ENCODE measurements around the gene ADAMTS4. TPM values are rescaled to one million over a fixed set of nuclear protein-coding genes. Genes with fewer than 3 reads are reported as not detected.

ADAMTS4 gene
- total and polyA plus RNA-seq, 9 of the 15 experiments (the other 6 are each of a cell fraction or from before 2014, with no cell fraction given), result 0.07 to 3.7 (median 0.41) TPM

DNA sequence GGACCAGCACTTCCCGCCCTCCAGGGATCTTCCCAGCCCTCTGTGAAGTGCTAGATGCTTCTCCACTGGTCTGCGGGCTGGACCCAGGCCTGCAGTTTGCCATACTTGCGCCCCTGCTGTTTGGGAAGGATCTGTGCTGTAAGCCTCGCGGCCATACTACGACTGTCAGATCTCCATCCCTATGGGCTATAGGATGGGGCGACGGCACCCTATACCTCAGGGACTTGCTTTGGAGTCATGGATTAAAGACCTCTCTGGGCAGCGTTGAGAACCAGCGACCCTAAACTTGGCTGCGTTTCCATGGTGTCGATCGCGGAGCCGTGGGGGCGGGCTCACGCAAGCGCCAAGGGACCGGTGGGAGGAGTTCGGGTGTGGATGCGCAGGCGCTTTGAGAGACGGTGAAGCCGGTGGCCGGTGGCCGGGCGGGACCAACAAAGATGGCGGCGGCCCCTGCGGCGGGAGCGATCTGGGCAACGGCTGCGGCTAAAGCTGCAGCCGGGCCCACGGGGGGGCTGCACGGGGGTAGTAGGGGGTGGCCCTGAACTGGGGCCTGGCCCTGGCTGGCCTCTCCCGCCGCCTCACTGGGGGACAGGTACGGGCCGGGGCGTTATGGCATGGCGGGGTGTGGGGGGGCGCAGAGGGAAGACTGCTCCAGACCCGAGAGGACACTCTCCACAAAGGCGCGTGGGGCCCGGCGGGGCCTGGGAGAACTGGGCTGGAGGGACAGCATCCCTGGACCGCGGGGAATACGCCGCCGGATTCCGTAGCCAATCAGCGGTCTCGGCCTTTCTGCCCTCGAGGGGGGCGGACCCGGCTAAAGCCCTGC, 39.6 kb downstream of the ADAMTS4 start, which contains the start of gene USP21 (continued):
- TF ChIP-seq MTF1 (CRISPR knock-in tag; IDR thresholded peaks at IDR 0.05; ENCODE audit: borderline replicate concordance) (no peak), HLTF (IDR thresholded peaks at IDR 0.05) (0 out of 2 replicates have a peak, but pooled peaks have one; percentile 15), ZNF23 (CRISPR knock-in tag; IDR thresholded peaks at IDR 0.05) (no peak), ZNF507 (tag; conservative IDR thresholded peaks at IDR 0.05) (no peak), ZNF347 (CRISPR knock-in tag; IDR thresholded peaks at IDR 0.05; ENCODE audit: low read depth) (no peak), HNRNPL (IDR thresholded peaks at IDR 0.05; ENCODE audit: low read depth, low read length) (no peak), TOE1 (IDR thresholded peaks at IDR 0.05; ENCODE audit: borderline replicate concordance) (no peak), TOE1 (CRISPR knock-in tag; IDR thresholded peaks at IDR 0.05; ENCODE audit: borderline replicate concordance, low read depth) (no peak), TAF15 (IDR thresholded peaks at IDR 0.05; ENCODE audit: low read depth, low read length) (no peak), CHD2 (IDR thresholded peaks at IDR 0.05; ENCODE audit: low read depth, low read length) (no peak), U2AF2 (optimal IDR thresholded peaks at IDR 0.05; ENCODE audit: low read depth, low read length) (no peak), PTTG1 (tag; IDR thresholded peaks at IDR 0.05; ENCODE audit: low read depth) (no peak), FOS (IDR thresholded peaks at IDR 0.05; ENCODE audit: extremely low read depth, insufficient read length) (no peak), ZNF184 (CRISPR knock-in tag; IDR thresholded peaks at IDR 0.05) (no peak), FOXK1 (CRISPR knock-in tag; IDR thresholded peaks at IDR 0.05; ENCODE audit: borderline replicate concordance) (peak; percentile 43; the same call in 1 of the 2 replicates), PHTF2 (CRISPR knock-in tag; IDR thresholded peaks at IDR 0.05) (no peak), DACH1 (IDR thresholded peaks at IDR 0.05; ENCODE audit: partially characterized antibody) (no peak), ESRRA (IDR thresholded peaks at IDR 0.05; ENCODE audit: borderline replicate concordance, low read depth) (no peak), U2AF1 (optimal IDR thresholded peaks at IDR 0.05; ENCODE audit: low read depth, low read length) (no peak), MAFF (IDR thresholded peaks at IDR 0.05; ENCODE audit: low read length) (no peak)
- TF ChIP-seq, protein P1, sequence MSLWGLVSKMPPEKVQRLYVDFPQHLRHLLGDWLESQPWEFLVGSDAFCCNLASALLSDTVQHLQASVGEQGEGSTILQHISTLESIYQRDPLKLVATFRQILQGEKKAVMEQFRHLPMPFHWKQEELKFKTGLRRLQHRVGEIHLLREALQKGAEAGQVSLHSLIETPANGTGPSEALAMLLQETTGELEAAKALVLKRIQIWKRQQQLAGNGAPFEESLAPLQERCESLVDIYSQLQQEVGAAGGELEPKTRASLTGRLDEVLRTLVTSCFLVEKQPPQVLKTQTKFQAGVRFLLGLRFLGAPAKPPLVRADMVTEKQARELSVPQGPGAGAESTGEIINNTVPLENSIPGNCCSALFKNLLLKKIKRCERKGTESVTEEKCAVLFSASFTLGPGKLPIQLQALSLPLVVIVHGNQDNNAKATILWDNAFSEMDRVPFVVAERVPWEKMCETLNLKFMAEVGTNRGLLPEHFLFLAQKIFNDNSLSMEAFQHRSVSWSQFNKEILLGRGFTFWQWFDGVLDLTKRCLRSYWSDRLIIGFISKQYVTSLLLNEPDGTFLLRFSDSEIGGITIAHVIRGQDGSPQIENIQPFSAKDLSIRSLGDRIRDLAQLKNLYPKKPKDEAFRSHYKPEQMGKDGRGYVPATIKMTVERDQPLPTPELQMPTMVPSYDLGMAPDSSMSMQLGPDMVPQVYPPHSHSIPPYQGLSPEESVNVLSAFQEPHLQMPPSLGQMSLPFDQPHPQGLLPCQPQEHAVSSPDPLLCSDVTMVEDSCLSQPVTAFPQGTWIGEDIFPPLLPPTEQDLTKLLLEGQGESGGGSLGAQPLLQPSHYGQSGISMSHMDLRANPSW (CRISPR knock-in tag; IDR thresholded peaks at IDR 0.05), result no peak
- TF ChIP-seq, protein P2, sequence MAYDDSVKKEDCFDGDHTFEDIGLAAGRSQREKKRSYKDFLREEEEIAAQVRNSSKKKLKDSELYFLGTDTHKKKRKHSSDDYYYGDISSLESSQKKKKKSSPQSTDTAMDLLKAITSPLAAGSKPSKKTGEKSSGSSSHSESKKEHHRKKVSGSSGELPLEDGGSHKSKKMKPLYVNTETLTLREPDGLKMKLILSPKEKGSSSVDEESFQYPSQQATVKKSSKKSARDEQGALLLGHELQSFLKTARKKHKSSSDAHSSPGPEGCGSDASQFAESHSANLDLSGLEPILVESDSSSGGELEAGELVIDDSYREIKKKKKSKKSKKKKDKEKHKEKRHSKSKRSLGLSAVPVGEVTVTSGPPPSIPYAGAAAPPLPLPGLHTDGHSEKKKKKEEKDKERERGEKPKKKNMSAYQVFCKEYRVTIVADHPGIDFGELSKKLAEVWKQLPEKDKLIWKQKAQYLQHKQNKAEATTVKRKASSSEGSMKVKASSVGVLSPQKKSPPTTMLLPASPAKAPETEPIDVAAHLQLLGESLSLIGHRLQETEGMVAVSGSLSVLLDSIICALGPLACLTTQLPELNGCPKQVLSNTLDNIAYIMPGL (CRISPR knock-in tag; IDR thresholded peaks at IDR 0.05), result no peak
- TF ChIP-seq, protein P3, sequence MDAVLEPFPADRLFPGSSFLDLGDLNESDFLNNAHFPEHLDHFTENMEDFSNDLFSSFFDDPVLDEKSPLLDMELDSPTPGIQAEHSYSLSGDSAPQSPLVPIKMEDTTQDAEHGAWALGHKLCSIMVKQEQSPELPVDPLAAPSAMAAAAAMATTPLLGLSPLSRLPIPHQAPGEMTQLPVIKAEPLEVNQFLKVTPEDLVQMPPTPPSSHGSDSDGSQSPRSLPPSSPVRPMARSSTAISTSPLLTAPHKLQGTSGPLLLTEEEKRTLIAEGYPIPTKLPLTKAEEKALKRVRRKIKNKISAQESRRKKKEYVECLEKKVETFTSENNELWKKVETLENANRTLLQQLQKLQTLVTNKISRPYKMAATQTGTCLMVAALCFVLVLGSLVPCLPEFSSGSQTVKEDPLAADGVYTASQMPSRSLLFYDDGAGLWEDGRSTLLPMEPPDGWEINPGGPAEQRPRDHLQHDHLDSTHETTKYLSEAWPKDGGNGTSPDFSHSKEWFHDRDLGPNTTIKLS (IDR thresholded peaks at IDR 0.05; ENCODE audit: borderline replicate concordance, low read depth), result 0 out of 2 replicates have a peak, but pooled peaks have one; percentile 29
- TF ChIP-seq, protein P4, sequence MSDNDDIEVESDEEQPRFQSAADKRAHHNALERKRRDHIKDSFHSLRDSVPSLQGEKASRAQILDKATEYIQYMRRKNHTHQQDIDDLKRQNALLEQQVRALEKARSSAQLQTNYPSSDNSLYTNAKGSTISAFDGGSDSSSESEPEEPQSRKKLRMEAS (CRISPR knock-in tag; IDR thresholded peaks at IDR 0.05), result peak; percentile 66
